Endodermal cell (in vitro differentiated cells): ENCODE data around the gene ZNF346. TPM values are rescaled to one million over a fixed set of nuclear protein-coding genes. Genes with fewer than 3 reads are reported as not detected.
"Not testable (repeated sequence)": the region's sequence is repeated elsewhere in the genome, so short reads cannot be mapped to it uniquely, and the experiment has no call there.

Experiments used
- DNase-seq: peaks from one replicate; pipeline ENCODE4 v3.0.0-alpha.2; 2017
- H3K27ac ChIP-seq: 2 replicates; pipeline ENCODE4 v1.5.1; 2013; ENCODE audit warnings: mild to moderate bottlenecking, low read depth, low read length, moderate library complexity
- H3K27me3 ChIP-seq: 2 replicates; pipeline ENCODE4 v1.6.1; 2013; ENCODE audit warnings: mild to moderate bottlenecking, low read length, moderate library complexity; ENCODE audit not compliant: insufficient read depth, control insufficient read depth, poor library complexity, severe bottlenecking
- H3K36me3 ChIP-seq: 2 replicates; pipeline ENCODE4 v1.7.0; 2013; ENCODE audit warnings: mild to moderate bottlenecking, low read length, moderate library complexity; ENCODE audit not compliant: control insufficient read depth, insufficient read depth
- H3K4me1 ChIP-seq: one replicate; pipeline ENCODE4 v1.7.0; 2013; ENCODE audit warnings: low read length; ENCODE audit not compliant: control insufficient read depth, insufficient read depth
- H3K4me3 ChIP-seq: 2 replicates; pipeline ENCODE4 v1.5.1; 2013; ENCODE audit warnings: mild to moderate bottlenecking, low read length, moderate library complexity
- H3K9ac ChIP-seq: 2 replicates; pipeline ENCODE4 v1.6.1; 2013; ENCODE audit warnings: mild to moderate bottlenecking, low read length, moderate library complexity; ENCODE audit not compliant: poor library complexity, severe bottlenecking; ENCODE audit errors: extremely low read depth
- H3K9me3 ChIP-seq: 2 replicates; pipeline ENCODE4 v1.6.1; 2013; ENCODE audit warnings: mild to moderate bottlenecking, low read length, moderate library complexity; ENCODE audit not compliant: control insufficient read depth
- H3K27ac Mint-ChIP-seq: 2 replicates; pipeline ENCODE4 v1.8.0; 2020; ENCODE audit warnings: mixed read lengths
- H3K27me3 Mint-ChIP-seq: 2 replicates; pipeline ENCODE4 v1.8.0; 2021; ENCODE audit warnings: mild to moderate bottlenecking, mixed read lengths; ENCODE audit not compliant: insufficient read depth
- H3K36me3 Mint-ChIP-seq: 2 replicates; pipeline ENCODE4 v1.8.0; 2020; ENCODE audit warnings: low read depth, mixed read lengths
- H3K4me1 Mint-ChIP-seq: 2 replicates; pipeline ENCODE4 v1.8.0; 2020; ENCODE audit warnings: mixed read lengths
- H3K4me3 Mint-ChIP-seq: 2 replicates; pipeline ENCODE4 v1.8.0; 2020; ENCODE audit warnings: mild to moderate bottlenecking, moderate library complexity, mixed read lengths
- H3K9me3 Mint-ChIP-seq: 2 replicates; pipeline ENCODE4 v1.8.0; 2020; ENCODE audit warnings: mild to moderate bottlenecking, mixed read lengths
- WGBS, 2 experiments: methylation state at CpG; one replicate each; pipeline versions ENCODE4 v1.1.5 to v1.1.7; 2013; ENCODE audit warnings: missing lambda C conversion rate in 2 of 2, mixed read lengths in 1 of 2; ENCODE audit not compliant: insufficient coverage in 1 of 2, insufficient read length in 1 of 2; 5-methylcytosine and 5-hydroxymethylcytosine counted together
- total RNA-seq, 2 donors: library from RNA; stranded (reverse); fragmentation: NEBNext Ultra II Directional in 1 of 2; extraction: Animal tissue kit (Norgen Biotek cat#: 25700) in 1 of 2; gene quantifications; 2 replicates in 1 of 2; 3 replicates in 1 of 2; pipeline ENCODE4 v1.2.1, GENCODE V29; 2021
- TF ChIP-seq, protein P1 (sequence below): fragments of 200-600 bp; sonication (generic); conservative IDR thresholded peaks from 2 replicates; pipeline ENCODE4 v1.5.0; 2021; ENCODE audit warnings: antibody characterized with exemption, mild to moderate bottlenecking

Gene ZNF346
- total RNA-seq, 2 donors from 2014 or later = 25.4 to 38.6 TPM

DNA sequence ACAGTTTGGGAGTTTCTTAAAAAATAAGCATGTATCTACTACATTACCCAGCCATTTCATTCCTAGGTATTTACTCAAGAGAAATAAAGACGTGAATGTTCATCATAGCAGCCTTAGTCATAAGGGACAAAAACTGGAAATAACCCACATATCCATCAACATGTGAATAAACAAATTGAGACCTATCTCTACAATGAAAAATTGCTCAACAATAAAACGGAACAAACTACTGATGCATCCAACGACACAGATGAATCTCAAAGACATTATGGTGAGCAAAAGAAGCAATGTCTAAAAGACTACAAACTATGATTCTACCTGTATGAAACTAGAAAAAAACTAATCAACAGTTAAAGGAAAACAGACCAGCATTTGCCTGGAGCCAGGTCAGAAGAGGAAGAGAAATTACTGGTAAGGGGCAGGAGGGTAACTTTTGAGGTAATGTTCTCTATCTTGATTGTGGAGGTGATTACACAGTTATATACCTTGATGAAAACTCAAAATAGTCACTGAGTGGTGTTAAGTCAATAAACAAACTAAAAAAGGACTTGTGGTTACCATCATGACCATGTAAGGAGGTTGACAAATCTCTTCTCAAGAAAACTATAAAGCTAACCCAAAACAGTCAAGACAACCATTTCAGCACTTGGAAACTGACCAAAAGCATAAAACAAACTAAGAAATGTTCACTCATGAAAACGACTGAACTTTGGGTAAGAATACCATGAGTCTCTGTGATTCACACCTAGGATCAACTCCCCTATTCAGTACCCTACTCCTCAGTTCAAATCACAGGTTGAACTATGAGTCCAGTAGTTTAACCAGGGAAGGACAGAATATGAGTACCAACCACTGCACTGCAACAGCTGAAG, 26.4 kb upstream of the ZNF346 start:
- DNase-seq = no peak
- H3K9ac ChIP-seq = no peak overlapping the region
- 90 to 97% methylated on average over 3 to 4 of the region's 4 CpGs for WGBS, 2 experiments
- H3K4me1 ChIP-seq = no peaks in the 10 kb centered on the region
- Mint-ChIP-seq H3K4me1 (no peaks in the 10 kb centered on the region), H3K4me3 (no peak overlapping the region), H3K27me3 (no peaks in the 10 kb centered on the region), H3K36me3 (peaks cover 54% of the 10 kb centered on the region), H3K9me3 (peaks cover 29% of the 10 kb centered on the region), H3K27ac (no peak overlapping the region)
- H3K9me3 ChIP-seq = peaks cover 50% of the 10 kb centered on the region
- H3K27me3 ChIP-seq = no peaks in the 10 kb centered on the region
- peaks cover 21% of the 10 kb centered on the region for H3K36me3 ChIP-seq
- H3K4me3 ChIP-seq = peak overlapping the region; percentile 31
- TF ChIP-seq, protein P1, sequence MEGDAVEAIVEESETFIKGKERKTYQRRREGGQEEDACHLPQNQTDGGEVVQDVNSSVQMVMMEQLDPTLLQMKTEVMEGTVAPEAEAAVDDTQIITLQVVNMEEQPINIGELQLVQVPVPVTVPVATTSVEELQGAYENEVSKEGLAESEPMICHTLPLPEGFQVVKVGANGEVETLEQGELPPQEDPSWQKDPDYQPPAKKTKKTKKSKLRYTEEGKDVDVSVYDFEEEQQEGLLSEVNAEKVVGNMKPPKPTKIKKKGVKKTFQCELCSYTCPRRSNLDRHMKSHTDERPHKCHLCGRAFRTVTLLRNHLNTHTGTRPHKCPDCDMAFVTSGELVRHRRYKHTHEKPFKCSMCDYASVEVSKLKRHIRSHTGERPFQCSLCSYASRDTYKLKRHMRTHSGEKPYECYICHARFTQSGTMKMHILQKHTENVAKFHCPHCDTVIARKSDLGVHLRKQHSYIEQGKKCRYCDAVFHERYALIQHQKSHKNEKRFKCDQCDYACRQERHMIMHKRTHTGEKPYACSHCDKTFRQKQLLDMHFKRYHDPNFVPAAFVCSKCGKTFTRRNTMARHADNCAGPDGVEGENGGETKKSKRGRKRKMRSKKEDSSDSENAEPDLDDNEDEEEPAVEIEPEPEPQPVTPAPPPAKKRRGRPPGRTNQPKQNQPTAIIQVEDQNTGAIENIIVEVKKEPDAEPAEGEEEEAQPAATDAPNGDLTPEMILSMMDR = no peak
- H3K27ac ChIP-seq = no peak overlapping the region

DNA sequence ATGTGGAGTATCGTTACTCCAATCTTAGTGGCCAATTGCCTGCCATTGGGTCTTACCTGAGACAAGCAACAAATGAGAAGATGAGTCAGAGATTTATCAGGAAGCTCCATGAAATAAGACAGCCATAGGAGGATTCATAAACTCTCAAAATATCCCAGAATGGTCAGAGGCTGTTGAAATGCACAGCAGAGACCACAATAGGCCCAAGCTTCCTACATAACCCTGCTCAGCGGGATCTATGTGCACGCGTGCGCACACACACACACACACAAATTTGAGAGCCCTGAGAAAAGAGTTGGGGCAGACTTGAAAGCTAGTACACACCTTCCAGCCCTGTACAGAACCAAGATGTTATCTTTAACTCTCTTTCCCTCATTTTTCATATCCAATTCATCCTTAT, 25.7 kb upstream of the ZNF346 start:
- Histone ChIP-seq H3K4me3 (no peak overlapping the region), H3K9me3 (peaks cover 43% of the 10 kb centered on the region), H3K27ac (no peak overlapping the region), H3K9ac (no peak overlapping the region), H3K36me3 (peaks cover 22% of the 10 kb centered on the region), H3K4me1 (no peaks in the 10 kb centered on the region), H3K27me3 (no peaks in the 10 kb centered on the region)
- Mint-ChIP-seq H3K27ac (peak overlapping the region; percentile 1), H3K4me3 (no peak overlapping the region), H3K9me3 (peaks cover 27% of the 10 kb centered on the region), H3K36me3 (peaks cover 54% of the 10 kb centered on the region), H3K4me1 (no peaks in the 10 kb centered on the region), H3K27me3 (no peaks in the 10 kb centered on the region)
- WGBS, 2 experiments = 92 to 96% methylated on average over 1 to 5 of the region's 5 CpGs
- no peak for DNase-seq
- TF ChIP-seq, protein P1 = no peak

DNA sequence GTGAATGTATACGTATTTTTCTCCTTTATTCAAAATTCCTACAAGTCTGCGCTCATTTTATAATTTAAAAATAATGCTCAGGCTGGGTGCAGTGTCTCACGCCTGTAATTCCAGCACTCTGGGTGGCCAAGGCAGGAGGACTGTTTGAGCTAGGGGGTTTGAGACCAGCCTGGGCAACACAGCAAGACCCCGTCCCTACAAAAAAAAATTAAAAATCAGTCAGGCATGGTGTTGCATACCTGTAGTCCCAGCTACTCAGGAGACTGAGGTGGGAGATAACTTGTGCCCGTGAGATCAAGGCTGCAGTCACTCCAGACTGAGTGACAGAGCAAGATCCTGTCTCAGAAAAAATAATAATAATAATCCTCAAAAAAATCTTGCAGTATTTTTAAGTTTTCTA, 23.7 kb upstream of the ZNF346 start:
- Histone ChIP-seq H3K4me1 (no peaks in the 10 kb centered on the region), H3K36me3 (peaks cover 17% of the 10 kb centered on the region), H3K4me3 (no peak overlapping the region), H3K9me3 (peaks cover 23% of the 10 kb centered on the region), H3K27me3 (no peaks in the 10 kb centered on the region), H3K9ac (no peak overlapping the region), H3K27ac (no peak overlapping the region)
- Mint-ChIP-seq H3K9me3 (peaks cover 20% of the 10 kb centered on the region), H3K4me3 (no peak overlapping the region), H3K27me3 (no peaks in the 10 kb centered on the region), H3K27ac (no peak overlapping the region), H3K4me1 (no peaks in the 10 kb centered on the region), H3K36me3 (peaks cover 45% of the 10 kb centered on the region)
- DNase-seq = no peak
- TF ChIP-seq, protein P1 = no peak
- WGBS, 2 experiments = 97 to 100% methylated on average over 3 to 4 of the region's 5 CpGs

DNA sequence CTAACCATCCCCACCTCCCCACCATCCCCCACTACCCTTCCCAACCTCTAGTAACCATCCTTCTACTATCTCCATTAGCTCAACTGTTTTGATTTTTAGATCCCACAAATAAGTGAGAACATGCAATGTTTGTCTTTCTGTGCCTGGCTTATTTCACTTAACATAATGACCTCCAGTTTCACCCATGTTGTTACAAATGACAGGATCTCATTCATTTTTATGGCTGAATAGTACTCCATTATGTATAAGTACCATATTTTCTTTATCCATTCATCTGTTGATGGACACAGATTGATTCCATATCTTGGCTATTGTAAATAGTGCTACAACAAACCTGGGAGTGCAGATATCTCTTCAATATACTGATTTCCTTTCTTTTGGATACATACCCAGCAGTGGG, 23.0 kb upstream of the ZNF346 start:
- H3K4me3 ChIP-seq, DNase-seq, H3K4me3 Mint-ChIP-seq: not testable (repeated sequence)

More for the DNA sequence above, 23.0 kb upstream of the ZNF346 start:
- not testable (repeated sequence) for H3K27me3 Mint-ChIP-seq, H3K27me3 ChIP-seq, H3K9ac ChIP-seq, H3K4me1 Mint-ChIP-seq, H3K27ac ChIP-seq, H3K27ac Mint-ChIP-seq, H3K4me1 ChIP-seq
- H3K9me3 Mint-ChIP-seq = peaks cover 14% of the 10 kb centered on the region
- Histone ChIP-seq H3K36me3 (peaks cover 11% of the 10 kb centered on the region), H3K9me3 (peaks cover 16% of the 10 kb centered on the region)
- peaks cover 38% of the 10 kb centered on the region for H3K36me3 Mint-ChIP-seq
